HUES6 (cell line): ENCODE measurements around the gene SNW1.
"Not testable (repeated sequence)": the region's sequence is repeated elsewhere in the genome, so short reads cannot be mapped to it uniquely, and the experiment has no call there.

Experiments used
- H3K27ac ChIP-seq: 2 replicates; pipeline ENCODE4 v1.7.0; 2013; ENCODE audit warnings: low read depth, mild to moderate bottlenecking, low read length, inconsistent platforms
- H3K27me3 ChIP-seq: 2 replicates; pipeline ENCODE4 v1.6.1; 2013; ENCODE audit warnings: low read length; ENCODE audit not compliant: control insufficient read depth, insufficient read depth
- H3K36me3 ChIP-seq: 2 replicates; pipeline ENCODE4 v1.6.1; 2013; ENCODE audit warnings: low read length; ENCODE audit not compliant: control insufficient read depth, insufficient read depth
- H3K4me1 ChIP-seq: 2 replicates; pipeline ENCODE4 v1.6.1; 2013; ENCODE audit warnings: low read length; ENCODE audit not compliant: control insufficient read depth, insufficient read depth
- H3K4me3 ChIP-seq: 2 replicates; pipeline ENCODE4 v1.5.1; 2013; ENCODE audit warnings: low read depth, low read length
- H3K9ac ChIP-seq: one replicate; pipeline ENCODE4 v1.6.1; 2013; ENCODE audit warnings: mild to moderate bottlenecking, low read length
- H3K9me3 ChIP-seq: 2 replicates; pipeline ENCODE4 v1.6.1; 2013; ENCODE audit warnings: low read depth, low read length; ENCODE audit not compliant: control insufficient read depth, insufficient read depth

The SNW1 gene

GRCh38 chr14:77760381-77761204, at the start of gene SNW1:
SNW1 (minus strand) TSS chr14:77761156; CDS start chr14:77761127, 29 bp downstream.
- Histone ChIP-seq H3K4me1 (peaks cover 16% of the 10 kb centered on the region), H3K36me3 (peaks cover 15% of the 10 kb centered on the region), H3K4me3 (peak within 1 kb of the TSS; percentile 87), H3K9ac (peak within 1 kb of the TSS; percentile 91), H3K27me3 (no peaks in the 10 kb centered on the region), H3K9me3 (no peaks in the 10 kb centered on the region), H3K27ac (peak within 1 kb of the TSS; percentile 84)

DNA sequence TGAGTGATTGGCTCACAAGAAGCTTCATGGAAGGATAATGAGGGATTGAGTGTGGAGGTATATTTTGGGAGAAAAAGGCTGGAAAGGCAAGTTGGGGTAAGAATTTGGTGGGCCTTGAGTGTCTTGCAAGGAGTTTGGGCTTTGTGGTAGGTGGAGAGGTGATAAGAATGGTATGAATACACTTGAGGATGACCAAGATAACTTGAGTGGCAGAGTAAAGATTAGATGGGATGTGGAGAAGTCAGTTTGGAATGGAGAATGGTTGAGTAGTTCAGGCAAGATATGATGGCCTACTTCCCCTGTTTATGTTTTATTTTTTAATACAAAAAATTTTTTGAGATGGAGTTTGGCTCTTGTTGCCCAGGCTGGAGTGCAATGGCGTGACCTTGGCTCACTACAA, 48.1 kb upstream of the SNW1 start:
- H3K27me3 ChIP-seq, result no peaks in the 10 kb centered on the region
- H3K27ac ChIP-seq, result no peak overlapping the region
- peaks cover 5% of the 10 kb centered on the region for H3K4me1 ChIP-seq
- H3K36me3 ChIP-seq, result no peaks in the 10 kb centered on the region
- no peaks in the 10 kb centered on the region for H3K9me3 ChIP-seq
- H3K4me3 ChIP-seq, result no peak overlapping the region
- H3K9ac ChIP-seq, result no peak overlapping the region

DNA sequence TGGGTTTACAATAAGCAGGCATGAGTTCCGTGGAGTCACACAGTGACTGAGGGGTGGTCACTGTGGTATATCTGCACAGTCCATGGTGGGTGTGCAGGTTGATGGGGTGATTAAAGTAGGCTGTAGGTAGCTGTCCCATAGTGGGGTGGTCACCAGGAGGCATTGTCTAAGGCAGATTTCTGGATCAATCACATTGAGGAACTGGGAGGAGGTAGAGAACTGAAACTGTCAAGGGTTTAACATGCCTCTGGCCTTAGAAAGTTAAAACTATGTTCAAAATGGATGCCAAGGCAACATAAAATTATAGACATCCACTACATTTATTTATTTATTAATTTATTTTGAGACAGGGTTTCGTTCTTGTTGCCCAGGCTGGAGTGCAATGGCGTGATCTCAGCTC, 47.3 kb upstream of the SNW1 start:
- H3K36me3 ChIP-seq, result no peaks in the 10 kb centered on the region
- H3K27ac ChIP-seq, result no peak overlapping the region
- no peaks in the 10 kb centered on the region for H3K9me3 ChIP-seq
- no peak overlapping the region for H3K9ac ChIP-seq
- H3K27me3 ChIP-seq, result no peaks in the 10 kb centered on the region
- peaks cover 10% of the 10 kb centered on the region for H3K4me1 ChIP-seq
- no peak overlapping the region for H3K4me3 ChIP-seq

DNA sequence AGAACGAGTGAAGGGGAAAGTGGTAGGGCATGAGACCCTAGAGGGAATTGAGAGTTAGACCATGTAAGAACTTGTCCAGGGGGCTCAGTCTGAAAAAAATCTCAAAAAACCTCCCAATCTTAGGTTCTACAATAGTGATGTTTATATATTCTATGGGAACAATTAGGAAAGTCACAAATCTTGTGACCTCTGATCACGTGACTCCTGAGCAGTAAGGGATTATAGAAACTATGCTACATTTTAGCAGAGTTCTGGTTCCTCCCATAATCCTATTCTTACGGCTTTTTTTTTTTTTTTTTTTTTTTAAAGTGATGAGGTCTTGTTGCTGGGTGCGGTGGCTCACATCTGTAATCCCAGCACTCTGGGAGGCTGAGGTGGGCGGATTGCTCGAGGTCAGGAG, 44.8 kb upstream of the SNW1 start:
- no peak overlapping the region for H3K4me3 ChIP-seq
- H3K27me3 ChIP-seq, result no peaks in the 10 kb centered on the region
- no peaks in the 10 kb centered on the region for H3K9me3 ChIP-seq
- H3K27ac ChIP-seq, result no peak overlapping the region
- H3K36me3 ChIP-seq, result no peaks in the 10 kb centered on the region
- peaks cover 10% of the 10 kb centered on the region for H3K4me1 ChIP-seq
- no peak overlapping the region for H3K9ac ChIP-seq

GRCh38 chr14:77804592-77804991, 43.6 kb upstream of the SNW1 start:
- Histone ChIP-seq H3K27me3 (no peaks in the 10 kb centered on the region), H3K36me3 (no peaks in the 10 kb centered on the region), H3K9me3 (no peaks in the 10 kb centered on the region), H3K4me3 (no peak overlapping the region), H3K4me1 (peaks cover 10% of the 10 kb centered on the region), H3K27ac (no peak overlapping the region), H3K9ac (no peak overlapping the region)

DNA sequence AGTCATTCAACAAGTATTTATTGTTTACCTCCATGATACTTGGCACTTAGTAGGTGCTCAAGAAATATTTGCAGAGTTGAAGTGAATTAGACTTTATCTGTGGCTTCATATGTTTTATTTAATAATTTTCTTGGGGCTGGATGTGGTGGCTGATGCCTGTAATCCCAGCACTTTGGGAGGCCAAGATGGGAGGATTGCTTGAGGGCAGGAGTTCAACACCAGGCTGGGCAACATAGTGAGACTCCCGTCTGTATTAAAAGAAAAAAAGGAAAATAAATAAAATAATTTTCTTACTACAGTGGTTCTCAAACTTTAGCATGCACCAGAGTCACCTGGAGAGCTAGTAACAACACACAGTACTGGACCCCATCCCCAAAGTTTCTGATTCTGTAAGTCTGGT, 39.9 kb upstream of the SNW1 start:
- peaks cover 12% of the 10 kb centered on the region for H3K4me1 ChIP-seq
- peak overlapping the region; percentile 84 for H3K9ac ChIP-seq
- H3K36me3 ChIP-seq, result no peaks in the 10 kb centered on the region
- H3K4me3 ChIP-seq, result peak overlapping the region; percentile 94
- no peaks in the 10 kb centered on the region for H3K9me3 ChIP-seq
- H3K27me3 ChIP-seq, result no peaks in the 10 kb centered on the region
- no peak overlapping the region for H3K27ac ChIP-seq

DNA sequence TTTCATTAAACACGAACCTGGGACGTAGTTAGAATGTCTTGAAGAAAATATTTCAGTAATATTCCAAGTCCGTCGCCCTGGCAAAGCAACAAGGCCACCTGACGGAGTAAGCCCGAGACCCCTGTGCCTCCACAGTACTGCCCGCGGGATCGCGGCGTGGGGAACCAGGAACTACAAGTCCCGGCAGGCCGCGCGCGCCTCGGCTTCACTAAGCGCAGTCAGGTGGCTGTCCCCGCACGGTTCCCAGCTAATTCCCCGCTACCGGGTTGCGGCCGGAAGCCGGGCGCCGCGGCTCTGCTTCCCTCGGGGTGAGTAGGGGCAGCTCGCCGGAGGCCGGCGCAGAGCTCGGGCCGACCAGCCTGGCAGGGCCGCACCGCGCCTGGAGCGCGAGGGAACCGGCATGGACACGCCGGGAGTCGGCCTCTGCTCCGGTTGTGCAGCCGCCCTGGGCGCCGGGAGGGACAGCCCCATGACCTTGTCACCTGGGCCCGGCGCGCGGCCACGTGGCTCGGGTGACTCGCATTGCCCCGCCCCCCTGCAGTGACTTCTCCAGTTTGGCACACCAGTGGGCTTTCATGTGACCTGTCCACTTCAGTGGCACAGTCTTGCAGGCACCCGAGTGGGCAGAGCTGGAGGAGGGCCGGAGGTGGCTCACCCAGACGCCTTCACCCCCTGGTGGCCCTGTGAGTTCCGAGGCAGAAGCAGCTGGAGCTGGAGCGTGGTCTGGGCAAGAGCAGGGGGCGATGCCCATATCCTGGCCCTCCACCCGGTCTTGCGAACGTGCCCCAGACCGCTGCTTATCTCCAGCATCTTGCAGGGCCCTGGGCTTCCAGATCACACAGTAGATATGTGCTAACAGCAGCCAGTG, 39.1 kb upstream of the SNW1 start, which contains the start of gene ADCK1:
Gene ADCK1 (plus strand): TSS at position 247 of the 868 bp plus-strand sequence. CDS start 18,870 bp downstream, outside the sequence.
- Histone ChIP-seq H3K4me1 (peaks cover 16% of the 10 kb centered on the region), H3K27ac (peak within 1 kb of the TSS; percentile 82), H3K9me3 (no peaks in the 10 kb centered on the region), H3K27me3 (no peaks in the 10 kb centered on the region), H3K36me3 (no peaks in the 10 kb centered on the region), H3K4me3 (peak within 1 kb of the TSS; percentile 94), H3K9ac (peak within 1 kb of the TSS; percentile 84)

DNA sequence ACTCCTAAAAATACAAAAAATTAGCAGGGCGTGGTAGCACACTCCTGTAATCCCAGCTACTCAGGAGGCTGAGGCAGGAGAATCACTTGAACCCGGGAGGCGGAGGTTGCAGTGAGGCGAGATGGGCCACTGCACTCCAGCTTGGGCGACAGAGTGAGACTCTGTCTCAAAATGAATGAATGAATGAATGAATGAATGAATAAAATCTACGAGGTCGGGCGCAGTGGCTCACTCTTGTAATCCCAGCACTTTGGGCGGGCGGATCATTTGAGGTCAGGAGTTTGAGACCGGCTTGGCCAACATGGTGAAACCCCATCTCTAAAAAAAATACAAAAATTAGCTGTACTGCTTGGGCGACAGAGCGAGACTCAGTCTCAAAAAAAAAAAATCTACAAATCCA, 38.5 kb upstream of the SNW1 start:
- H3K27me3 ChIP-seq, H3K9me3 ChIP-seq, H3K9ac ChIP-seq, H3K36me3 ChIP-seq, H3K27ac ChIP-seq: not testable (repeated sequence)
- Histone ChIP-seq H3K4me3 (peak overlapping the region; percentile 94), H3K4me1 (peaks cover 17% of the 10 kb centered on the region)

GRCh38 chr14:77794357-77794756, 33.4 kb upstream of the SNW1 start:
- peaks cover 13% of the 10 kb centered on the region for H3K4me1 ChIP-seq
- H3K27me3 ChIP-seq, result no peaks in the 10 kb centered on the region
- H3K9ac ChIP-seq, result no peak overlapping the region
- H3K9me3 ChIP-seq, result no peaks in the 10 kb centered on the region
- no peaks in the 10 kb centered on the region for H3K36me3 ChIP-seq
- H3K27ac ChIP-seq, result no peak overlapping the region
- no peak overlapping the region for H3K4me3 ChIP-seq

- H3K4me1 ChIP-seq, result peaks cover 13% of the 10 kb centered on the region
- H3K27me3 ChIP-seq, H3K4me3 ChIP-seq, H3K36me3 ChIP-seq, H3K9me3 ChIP-seq, H3K27ac ChIP-seq, H3K9ac ChIP-seq: not testable (repeated sequence)
Measured at GRCh38 chr14:77793255-77793654, 32.3 kb upstream of the SNW1 start.

- Histone ChIP-seq H3K4me3 (no peak overlapping the region), H3K36me3 (no peaks in the 10 kb centered on the region), H3K4me1 (peaks cover 13% of the 10 kb centered on the region)
Measured at GRCh38 chr14:77791225-77791600, 30.3 kb upstream of the SNW1 start.

More at GRCh38 chr14:77791225-77791600, 30.3 kb upstream of the SNW1 start:
- H3K9me3 ChIP-seq, result no peaks in the 10 kb centered on the region
- no peak overlapping the region for H3K27ac ChIP-seq
- H3K27me3 ChIP-seq, result no peaks in the 10 kb centered on the region
- no peak overlapping the region for H3K9ac ChIP-seq
